HepG2 (cell line): Measurements from ENCODE around the gene SLCO4A1. TPM values are rescaled to one million over a fixed set of nuclear protein-coding genes. Genes with fewer than 3 reads are reported as not detected.
A peak's percentile ranks its signal among the peaks of the same experiment; 100 is the strongest.

Experiments
- ATF5 ChIP-seq: sonication (generic); formaldehyde crosslinking; IDR thresholded peaks from 2 replicates; pipeline ENCODE4 v1.4.0; 2020; ENCODE audit warnings: mild to moderate bottlenecking, low read depth, missing genetic modification reagents
- ATM ChIP-seq: fragments of 450-650 bp; IDR thresholded peaks from 2 replicates; pipeline ENCODE4 v1.7.1; 2017; ENCODE audit warnings: mild to moderate bottlenecking, borderline replicate concordance
- DMTF1 ChIP-seq: sonication (generic); formaldehyde crosslinking; IDR thresholded peaks from 2 replicates; pipeline ENCODE4 v1.4.0; 2020; ENCODE audit warnings: mild to moderate bottlenecking, missing genetic modification reagents
- HCFC1 ChIP-seq: fragments of 150-350 bp; IDR thresholded peaks from 2 replicates; pipeline ENCODE4 v1.6.1; 2014; ENCODE audit warnings: low read depth, low read length
- NCOA2 ChIP-seq: sonication (generic); formaldehyde crosslinking; IDR thresholded peaks from 2 replicates; pipeline ENCODE4 v1.8.0; 2022; ENCODE audit warnings: inconsistent platforms
- REXO4 ChIP-seq: sonication (generic); formaldehyde crosslinking; IDR thresholded peaks from 2 replicates; pipeline ENCODE4 v1.8.0; 2022; ENCODE audit warnings: missing genetic modification reagents, mild to moderate bottlenecking, borderline replicate concordance
- SRSF4 ChIP-seq: fragments of 200-400 bp; formaldehyde crosslinking; IDR thresholded peaks from one replicate; pipeline ENCODE4 v1.6.1; 2018; ENCODE audit warnings: mild to moderate bottlenecking, low read depth, low read length, moderate library complexity; ENCODE audit not compliant: poor library complexity, severe bottlenecking
- TERF1 ChIP-seq: sonication (generic); formaldehyde crosslinking; IDR thresholded peaks from 2 replicates; pipeline ENCODE4 v1.8.0; 2022; ENCODE audit warnings: mild to moderate bottlenecking, missing genetic modification reagents, moderate library complexity
- ZKSCAN5 ChIP-seq: sonication (generic); formaldehyde crosslinking; IDR thresholded peaks from 2 replicates; pipeline ENCODE4 v1.5.1; 2020; ENCODE audit warnings: mild to moderate bottlenecking, missing genetic modification reagents
- ZNF17 ChIP-seq: sonication (generic); formaldehyde crosslinking; IDR thresholded peaks from 2 replicates; pipeline ENCODE4 v1.5.0; 2020; ENCODE audit warnings: mild to moderate bottlenecking, missing genetic modification reagents
- ZNF30 ChIP-seq: sonication (generic); formaldehyde crosslinking; IDR thresholded peaks from 2 replicates; pipeline ENCODE4 v1.5.0; 2020; ENCODE audit warnings: mild to moderate bottlenecking, missing genetic modification reagents
- ZNF460 ChIP-seq: sonication (generic); formaldehyde crosslinking; IDR thresholded peaks from 2 replicates; pipeline ENCODE4 v1.5.1; 2020; ENCODE audit warnings: missing genetic modification reagents, mild to moderate bottlenecking, borderline replicate concordance
- ZNF749 ChIP-seq: sonication (generic); formaldehyde crosslinking; IDR thresholded peaks from 2 replicates; pipeline ENCODE4 v1.8.0; 2022; ENCODE audit warnings: mild to moderate bottlenecking, missing genetic modification reagents, moderate library complexity, borderline replicate concordance
- ZZZ3 ChIP-seq: sonication (generic); formaldehyde crosslinking; IDR thresholded peaks from 2 replicates; pipeline ENCODE4 v1.4.0; 2020; ENCODE audit warnings: missing genetic modification reagents, mild to moderate bottlenecking, borderline replicate concordance
- polyA plus RNA-seq, 8 experiments: library from polyadenylated mRNA; depleted of rRNA in 3 of 8; stranded (reverse) in 7 of 8; unstranded in 1 of 8; fragments of >200 nt; fragmentation: Illumina TruSeq in 4 of 8; extraction: Trizol in 4 of 8; gene quantifications; 2 replicates each; pipeline versions ENCODE4 v1.2.1 to v1.2.3, GENCODE V29; 2011 to 2016; ENCODE audit warnings: low read depth in 4 of 8, missing spikeins in 1 of 8, mixed read lengths in 1 of 8; ENCODE audit not compliant: insufficient read depth in 1 of 8
- total RNA-seq, 5 experiments: library from RNA; depleted of rRNA; stranded (reverse); fragments of >200 nt; fragmentation: Illumina TruSeq; extraction: Trizol; gene quantifications; 2 replicates each; pipeline ENCODE4 v1.2.3, GENCODE V29; 2016; ENCODE audit warnings: low read depth in 1 of 5

The SLCO4A1 gene
- total and polyA plus RNA-seq, 2 of the 13 experiments (the other 11 are each of a cell fraction or from before 2014, with no cell fraction given), result 55.5 to 112 TPM

- TF ChIP-seq ATM (no peak), ZNF749 (CRISPR knock-in tag) (0 out of 2 replicates have a peak, but pooled peaks have one; percentile 22), DMTF1 (CRISPR knock-in tag) (no peak), ZNF17 (no peak), ZNF460 (CRISPR knock-in tag) (no peak), REXO4 (CRISPR knock-in tag) (no peak), ATF5 (no peak), ZZZ3 (CRISPR knock-in tag) (peak; percentile 75; the same call in 1 of the 2 replicates), NCOA2 (CRISPR knock-in tag) (no peak), TERF1 (CRISPR knock-in tag) (0 out of 2 replicates have a peak, but pooled peaks have one; percentile 68), SRSF4 (no peak), ZNF30 (CRISPR knock-in tag) (0 out of 2 replicates have a peak, but pooled peaks have one; percentile 17), HCFC1 (no peak), ZKSCAN5 (CRISPR knock-in tag) (no peak)
- TF ChIP-seq, all 625 proteins: peak for 17
These were observed 20.0 kb upstream of the SLCO4A1 start (continued) for GRCh38 chr20:62622178-62622876.
